MM.1S (cell line): ENCODE results near the gene NMD3.

Source experiments
- DNase-seq: peaks from one replicate; pipeline ENCODE4 v3.0.0-alpha.2; 2015
- H2AFZ ChIP-seq: fragments of 300-600 bp; sonication (generic); 2 replicates; pipeline ENCODE4 v1.6.0; 2016; ENCODE audit warnings: antibody characterized with exemption, low read length
- H3F3A ChIP-seq: fragments of 300-600 bp; sonication (generic); 2 replicates; pipeline ENCODE4 v1.6.1; 2016; ENCODE audit warnings: mild to moderate bottlenecking, antibody characterized with exemption, low read length, moderate library complexity, mixed read lengths; ENCODE audit not compliant: insufficient read depth
- H3K27ac ChIP-seq: fragments of 300-600 bp; sonication (generic); 2 replicates; pipeline ENCODE4 v1.5.1; 2016; ENCODE audit warnings: mild to moderate bottlenecking, low read length
- H3K27me3 ChIP-seq: fragments of 300-600 bp; sonication (generic); replicated peaks from 2 replicates; pipeline ENCODE4 v1.6.0; 2016; ENCODE audit warnings: low read length; ENCODE audit not compliant: insufficient read depth
- H3K36me3 ChIP-seq: fragments of 300-600 bp; sonication (generic); replicated peaks from 2 replicates; pipeline ENCODE4 v1.6.1; 2016; ENCODE audit warnings: mild to moderate bottlenecking, low read length, mixed read lengths; ENCODE audit not compliant: insufficient read depth
- H3K4me1 ChIP-seq: fragments of 300-600 bp; sonication (generic); 2 replicates; pipeline ENCODE4 v1.6.1; 2016; ENCODE audit warnings: low read length, mixed read lengths
- H3K4me2 ChIP-seq: fragments of 300-600 bp; sonication (generic); 2 replicates; pipeline ENCODE4 v1.6.0; 2016; ENCODE audit warnings: low read depth, low read length
- H3K4me3 ChIP-seq: fragments of 300-600 bp; sonication (generic); 2 replicates; pipeline ENCODE4 v1.5.1; 2016; ENCODE audit warnings: low read length, mixed read lengths
- H3K79me2 ChIP-seq: fragments of 300-600 bp; sonication (generic); 2 replicates; pipeline ENCODE4 v1.6.1; 2016; ENCODE audit warnings: mixed run types, low read length, mixed read lengths
- H3K9ac ChIP-seq: fragments of 300-600 bp; sonication (generic); 2 replicates; pipeline ENCODE4 v1.6.1; 2016; ENCODE audit warnings: low read length, mixed read lengths
- H3K9me2 ChIP-seq: fragments of 300-600 bp; sonication (generic); replicated peaks from 2 replicates; pipeline ENCODE4 v1.6.1; 2016; ENCODE audit warnings: mild to moderate bottlenecking, low read length, mixed read lengths; ENCODE audit not compliant: insufficient read depth
- H3K9me3 ChIP-seq: fragments of 300-600 bp; sonication (generic); replicated peaks from 2 replicates; pipeline ENCODE4 v1.6.1; 2016; ENCODE audit warnings: mild to moderate bottlenecking, low read length, mixed read lengths; ENCODE audit not compliant: insufficient read depth
- H4K20me1 ChIP-seq: fragments of 300-600 bp; sonication (generic); 2 replicates; pipeline ENCODE4 v1.6.1; 2016; ENCODE audit warnings: mild to moderate bottlenecking, low read length, moderate library complexity, mixed read lengths; ENCODE audit not compliant: insufficient read depth
- EZH2 ChIP-seq: fragments of 300-600 bp; sonication (generic); optimal IDR thresholded peaks from 2 replicates; pipeline ENCODE3; 2017; ENCODE audit warnings: low read depth, mild to moderate bottlenecking, antibody characterized with exemption, low read length, mixed read lengths
- EZH2phosphoT487 ChIP-seq: fragments of 300-600 bp; sonication (generic); IDR thresholded peaks from 2 replicates; pipeline ENCODE4 v1.6.1; 2018; ENCODE audit warnings: antibody characterized with exemption, low read length
- TF ChIP-seq, protein P1 (sequence below): fragments of 300-600 bp; sonication (generic); IDR thresholded peaks from 2 replicates; pipeline ENCODE4 v1.5.1; 2016; ENCODE audit warnings: antibody characterized with exemption, low read length, mixed read lengths

NMD3 gene

DNA sequence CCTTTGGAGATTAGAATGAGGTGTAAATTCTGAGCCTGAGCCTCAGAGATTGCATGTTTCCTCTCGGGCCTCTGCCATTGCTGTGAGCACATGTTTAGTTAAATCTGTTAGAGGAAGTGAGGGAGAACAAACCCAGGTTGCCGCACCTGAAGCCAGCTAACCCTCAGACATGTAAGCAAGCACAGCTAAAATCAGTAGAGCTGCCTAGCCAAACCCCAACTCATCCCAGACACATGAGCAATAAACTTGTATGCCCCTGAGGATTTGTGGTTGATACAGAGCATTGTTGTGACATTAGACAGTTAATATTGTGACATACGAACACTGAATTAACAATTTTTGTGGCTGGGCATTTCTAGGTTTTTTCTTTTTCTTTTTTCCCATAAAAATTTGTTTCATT lies 41.9 kb downstream of the NMD3 start:
- Histone ChIP-seq H3K36me3 (no peaks in the 10 kb centered on the region), H3K9me2 (no peaks in the 10 kb centered on the region), H3F3A (no peaks in the 10 kb centered on the region), H3K79me2 (no peaks in the 10 kb centered on the region), H3K4me3 (no peak overlapping the region), H3K9ac (no peak overlapping the region), H3K4me2 (no peak overlapping the region), H4K20me1 (no peaks in the 10 kb centered on the region), H3K4me1 (no peaks in the 10 kb centered on the region), H2AFZ (no peak overlapping the region), H3K27me3 (no peaks in the 10 kb centered on the region), H3K27ac (no peak overlapping the region), H3K9me3 (no peaks in the 10 kb centered on the region)
- TF ChIP-seq, protein P1, sequence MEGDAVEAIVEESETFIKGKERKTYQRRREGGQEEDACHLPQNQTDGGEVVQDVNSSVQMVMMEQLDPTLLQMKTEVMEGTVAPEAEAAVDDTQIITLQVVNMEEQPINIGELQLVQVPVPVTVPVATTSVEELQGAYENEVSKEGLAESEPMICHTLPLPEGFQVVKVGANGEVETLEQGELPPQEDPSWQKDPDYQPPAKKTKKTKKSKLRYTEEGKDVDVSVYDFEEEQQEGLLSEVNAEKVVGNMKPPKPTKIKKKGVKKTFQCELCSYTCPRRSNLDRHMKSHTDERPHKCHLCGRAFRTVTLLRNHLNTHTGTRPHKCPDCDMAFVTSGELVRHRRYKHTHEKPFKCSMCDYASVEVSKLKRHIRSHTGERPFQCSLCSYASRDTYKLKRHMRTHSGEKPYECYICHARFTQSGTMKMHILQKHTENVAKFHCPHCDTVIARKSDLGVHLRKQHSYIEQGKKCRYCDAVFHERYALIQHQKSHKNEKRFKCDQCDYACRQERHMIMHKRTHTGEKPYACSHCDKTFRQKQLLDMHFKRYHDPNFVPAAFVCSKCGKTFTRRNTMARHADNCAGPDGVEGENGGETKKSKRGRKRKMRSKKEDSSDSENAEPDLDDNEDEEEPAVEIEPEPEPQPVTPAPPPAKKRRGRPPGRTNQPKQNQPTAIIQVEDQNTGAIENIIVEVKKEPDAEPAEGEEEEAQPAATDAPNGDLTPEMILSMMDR = no peak
- TF ChIP-seq EZH2phosphoT487 (no peak), EZH2 (no peak)
- no peak for DNase-seq

DNA sequence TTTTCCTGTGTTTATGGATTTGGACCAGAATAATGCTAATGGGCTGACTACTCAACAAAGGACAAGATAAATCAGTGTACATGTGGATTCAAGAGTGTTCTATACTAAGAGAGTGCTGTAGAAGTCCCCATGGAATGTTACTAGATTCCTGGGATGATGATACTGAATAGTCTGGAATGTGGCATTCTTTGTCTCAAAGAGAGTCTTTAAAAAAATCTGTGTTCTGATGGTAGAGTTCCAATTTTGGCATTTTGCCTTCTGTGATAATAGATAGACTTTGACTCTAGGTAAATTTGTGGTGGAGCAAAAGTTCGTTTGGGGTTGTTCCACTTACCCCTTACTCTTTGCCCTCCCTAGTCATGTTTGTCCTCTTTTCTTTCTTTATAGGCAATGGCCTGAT lies 43.7 kb downstream of the NMD3 start:
- no peak overlapping the region for H3K4me2 ChIP-seq
- no peak overlapping the region for H3K9ac ChIP-seq
- H3F3A ChIP-seq = no peaks in the 10 kb centered on the region
- TF ChIP-seq, protein P1 = no peak
- TF ChIP-seq EZH2phosphoT487 (no peak), EZH2 (no peak)
- no peak overlapping the region for H3K4me3 ChIP-seq
- H3K27ac ChIP-seq = no peak overlapping the region
- H3K79me2 ChIP-seq = no peaks in the 10 kb centered on the region
- H4K20me1 ChIP-seq = no peaks in the 10 kb centered on the region
- no peaks in the 10 kb centered on the region for H3K36me3 ChIP-seq
- H2AFZ ChIP-seq = no peak overlapping the region
- no peaks in the 10 kb centered on the region for H3K9me2 ChIP-seq
- no peaks in the 10 kb centered on the region for H3K27me3 ChIP-seq
- no peaks in the 10 kb centered on the region for H3K9me3 ChIP-seq
- no peak for DNase-seq
- no peaks in the 10 kb centered on the region for H3K4me1 ChIP-seq

DNA sequence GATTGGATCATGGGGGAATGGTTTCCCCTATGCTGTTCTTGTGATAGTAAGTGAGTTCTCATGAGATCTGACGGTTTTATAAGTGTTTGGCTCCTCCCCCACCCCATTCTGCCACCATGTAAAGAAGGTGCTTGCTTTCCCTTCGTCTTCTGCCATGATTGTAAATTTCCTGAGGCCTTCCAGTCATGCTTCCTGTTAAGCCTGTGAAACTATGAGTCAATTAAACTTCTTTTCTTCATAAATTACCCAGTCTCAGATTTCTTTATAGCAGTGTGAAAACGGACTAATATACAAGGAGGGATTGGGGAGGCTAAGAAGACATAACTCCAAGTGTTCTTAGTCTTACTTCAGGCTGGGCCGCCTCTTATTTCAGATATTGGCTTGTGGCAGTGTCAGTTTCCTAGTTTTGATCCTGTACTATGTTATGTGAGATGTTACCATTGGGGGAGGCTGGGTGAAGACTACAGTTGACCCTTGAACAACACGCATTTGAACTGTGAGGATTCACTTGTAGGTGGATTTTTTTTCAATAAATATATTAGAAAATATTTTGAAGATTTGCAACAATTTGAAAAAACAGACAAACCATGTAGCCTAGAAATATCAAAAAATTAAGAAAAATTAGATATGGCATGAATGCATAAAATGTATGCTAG lies 44.9 kb downstream of the NMD3 start:
- TF ChIP-seq EZH2phosphoT487 = no peak
- H3K4me1 ChIP-seq = no peaks in the 10 kb centered on the region
- no peak overlapping the region for H3K9ac ChIP-seq
- no peak overlapping the region for H3K4me3 ChIP-seq
- no peaks in the 10 kb centered on the region for H3K9me2 ChIP-seq
- no peak overlapping the region for H2AFZ ChIP-seq
- H3K9me3 ChIP-seq = no peaks in the 10 kb centered on the region
- no peaks in the 10 kb centered on the region for H3K27me3 ChIP-seq
- no peak overlapping the region for H3K27ac ChIP-seq
- H3F3A ChIP-seq = no peaks in the 10 kb centered on the region
- H4K20me1 ChIP-seq = no peaks in the 10 kb centered on the region
- DNase-seq = no peak
- no peaks in the 10 kb centered on the region for H3K36me3 ChIP-seq
- H3K79me2 ChIP-seq = no peaks in the 10 kb centered on the region
- H3K4me2 ChIP-seq = no peak overlapping the region

DNA sequence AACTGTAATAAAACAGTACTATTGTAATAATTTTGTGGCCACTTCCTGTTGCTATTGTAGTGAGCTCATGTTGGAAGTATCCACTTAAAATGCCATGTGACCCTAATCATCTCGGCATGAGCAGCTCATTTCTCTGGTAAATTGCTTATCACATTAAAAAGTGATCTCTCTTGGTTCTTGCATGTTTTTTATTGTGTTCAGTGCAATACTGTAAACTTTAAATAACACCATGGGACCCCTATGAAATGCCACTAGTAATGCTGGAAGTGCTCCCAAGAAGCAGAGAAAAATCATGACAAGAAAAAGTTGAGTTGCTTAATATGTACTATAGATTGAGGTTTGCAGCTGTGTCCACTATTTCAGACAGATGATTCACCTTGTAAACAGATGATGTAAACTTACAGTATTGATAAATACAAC lies 45.6 kb downstream of the NMD3 start:
- Histone ChIP-seq H3K4me1 (no peaks in the 10 kb centered on the region), H3K9ac (no peak overlapping the region), H4K20me1 (no peaks in the 10 kb centered on the region), H3K36me3 (no peaks in the 10 kb centered on the region), H3K9me2 (no peaks in the 10 kb centered on the region), H3K9me3 (no peaks in the 10 kb centered on the region), H3F3A (no peaks in the 10 kb centered on the region), H3K4me2 (no peak overlapping the region), H3K79me2 (no peaks in the 10 kb centered on the region), H3K27me3 (no peaks in the 10 kb centered on the region), H2AFZ (no peak overlapping the region), H3K4me3 (no peak overlapping the region), H3K27ac (no peak overlapping the region)
- DNase-seq = no peak
- TF ChIP-seq, protein P1 = no peak
- TF ChIP-seq EZH2 = no peak
- TF ChIP-seq EZH2phosphoT487 = no peak
